Heart right ventricle (tissue), 16 donors: ENCODE measurements around the gene FPGS. TPM values are rescaled to one million over a fixed set of nuclear protein-coding genes. Genes with fewer than 3 reads are reported as not detected.
A peak's percentile ranks its signal among the peaks of the same experiment; 100 is the strongest.

ENCODE experiments used
- ATAC-seq, 8 donors: fragments of 200-7000 bp; cut with Tn5 transposase; one replicate each; pipeline ENCODE4 v1.9.1; 2020; ENCODE audit warnings: mild to moderate bottlenecking in 8 of 8, moderate library complexity in 8 of 8, moderate number of reproducible peaks in 1 of 8
- DNase-seq, 2 donors: peaks; one replicate each; pipeline ENCODE4 v3.0.0-alpha.2; 2020
- H3K27ac ChIP-seq, 10 donors: fragments of 200-600 bp; sonication (generic) in 2 of 10; one replicate each; pipeline versions ENCODE4 v1.5.0 to v1.8.0; 2020 to 2022; ENCODE audit warnings: mild to moderate bottlenecking in 3 of 10
- H3K27me3 ChIP-seq, 7 donors: fragments of 200-600 bp; one replicate each; pipeline ENCODE4 v1.8.0; 2021 to 2022; ENCODE audit warnings: mild to moderate bottlenecking in 2 of 7
- H3K36me3 ChIP-seq, 9 donors: fragments of 200-600 bp; sonication (generic) in 1 of 9; one replicate each; pipeline versions ENCODE4 v1.5.0 to v1.8.0; 2020 to 2022; ENCODE audit warnings: mild to moderate bottlenecking in 2 of 9
- H3K4me1 ChIP-seq, 9 donors: fragments of 200-600 bp; sonication (generic) in 1 of 9; one replicate each; pipeline versions ENCODE4 v1.5.0 to v1.8.0; 2020 to 2022; ENCODE audit warnings: mild to moderate bottlenecking in 4 of 9
- H3K4me3 ChIP-seq, 10 donors: fragments of 200-600 bp; sonication (generic) in 2 of 10; one replicate each; pipeline versions ENCODE4 v1.5.0 to v1.8.0; 2020 to 2022; ENCODE audit warnings: mild to moderate bottlenecking in 7 of 10, moderate library complexity in 2 of 10
- H3K9me3 ChIP-seq, 11 donors: fragments of 200-600 bp in 10 of 11; sonication (generic) in 2 of 11; one replicate each; pipeline versions ENCODE4 v1.5.0 to v1.8.0; 2013 to 2022; ENCODE audit warnings: mild to moderate bottlenecking in 2 of 11, control low read depth in 1 of 11, moderate library complexity in 1 of 11
- WGBS, 2 donors: extraction: QIAGEN DNeasy Blood & Tissue Kit; methylation state at CpG; one replicate each; pipeline ENCODE4 v1.1.7; 2013; ENCODE audit warnings: inconsistent platforms in 1 of 2; 5-methylcytosine and 5-hydroxymethylcytosine counted together
- intact Hi-C, 10 donors: fragments of 100-400 bp; cut with DNase I; formaldehyde crosslinking; loops; one replicate each; pipeline versions ENCODE4 v1.11.1 to v1.14.2; 2022
- polyA plus RNA-seq, 2 donors: library from polyadenylated mRNA; stranded (reverse); fragments of 200-250 nt; gene quantifications; one replicate each; pipeline ENCODE4 v1.2.3, GENCODE V29; 2013
- total RNA-seq, 10 donors: library from RNA; stranded (reverse); fragmentation: NEBNext Ultra II Directional in 3 of 10; extraction: Animal tissue kit (Norgen Biotek cat#: 25700) in 3 of 10; gene quantifications; one replicate each; pipeline versions ENCODE4 v1.2.1 to v1.2.4, GENCODE V29; 2021 to 2023
- TF ChIP-seq, protein P1 (sequence below), 9 donors: fragments of 200-600 bp; sonication (generic) in 2 of 9; IDR thresholded peaks; one replicate each; pipeline versions ENCODE4 v1.5.0 to v1.8.0; 2021 to 2022; ENCODE audit warnings: antibody characterized with exemption in 9 of 9, mild to moderate bottlenecking in 5 of 9, moderate library complexity in 1 of 9
- donor health status: Arrhythmogenic right ventricular cardiomyopathy.
- donor health status: ischemic (EF 13 %, LVEDD 7.1; RV severe dilation, severe dysfunction).
- donor health status: healthy with polysubstance abuse.
- donor health status: DM: no; HTN: yes; CAD: no.
- donor health status: DM: no; HTN: no; CAD: no.
- donor health status: ischemic (EF 25% LVEDD 6.9; RV normal size, moderate dysfunction).
- donor health status: ischemic (EF 25% LVEDD 5.7; RV mildly dilated, moderate dysfunction).
- donor health status: healthy.
- donor health status: DM: yes; HTN: yes; CAD: no.
- donor health status: Ischemic cardiomyopathy.
- donor health status: ischemic (EF 35%, LVEDD 5.7; RV mildly dilated, moderate dysfunction).
- donor health status: nonischemic (EF 11% LVEDD 7.7; RV severe dilation, severe dysfunction).
- donor health status: DM: yes; HTN: yes; CAD: no.
- donor health status: PGD.
- donor health status: ischemic (EF 29% LVEDD 5.4; RV normal size, mild dysfunction).
- donor health status: nonischemic (EF 23%, LVEDD 6.1; RV moderate dilation, normal function).

The FPGS gene
- total and polyA plus RNA-seq, 12 donors: 40.2 to 58.5 (median 46.0) TPM

DNA sequence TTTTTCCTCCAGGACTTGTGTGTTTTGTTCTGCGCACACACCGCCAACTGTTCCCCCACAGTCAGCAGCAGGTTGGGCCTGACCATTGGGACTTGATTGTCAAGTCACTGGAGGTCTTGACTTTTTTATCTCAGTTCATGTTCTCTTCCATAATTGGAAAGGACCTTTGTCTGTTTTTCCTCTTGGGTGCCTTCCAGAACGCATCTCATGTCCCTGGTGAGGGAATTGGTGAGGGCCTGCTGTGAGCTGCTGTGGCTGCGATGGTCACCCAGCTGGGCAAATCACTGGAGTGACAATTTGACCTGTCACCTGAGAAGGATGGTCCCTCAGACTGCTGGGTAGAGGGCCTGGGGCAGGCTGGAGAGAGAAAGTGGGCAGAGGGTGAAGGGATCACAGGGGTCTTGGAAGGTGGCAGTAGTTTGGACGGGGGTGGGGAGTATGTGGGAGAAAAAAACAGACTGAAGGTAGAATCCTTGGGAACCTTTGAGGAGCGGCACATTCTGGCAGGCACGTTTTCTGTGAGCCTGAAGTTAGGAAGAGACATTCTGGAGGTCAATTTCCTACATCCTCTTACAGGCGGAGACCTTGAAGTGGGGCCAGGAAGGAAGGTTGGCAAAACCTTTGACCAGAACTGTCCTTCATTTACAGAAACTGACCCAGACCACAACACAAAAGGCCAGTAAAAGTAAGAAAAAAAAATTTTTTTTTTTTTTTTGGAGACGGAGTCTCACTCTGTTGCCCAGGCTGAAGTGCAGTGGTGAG is 12.4 kb upstream of the FPGS start:
- TF ChIP-seq, protein P1, sequence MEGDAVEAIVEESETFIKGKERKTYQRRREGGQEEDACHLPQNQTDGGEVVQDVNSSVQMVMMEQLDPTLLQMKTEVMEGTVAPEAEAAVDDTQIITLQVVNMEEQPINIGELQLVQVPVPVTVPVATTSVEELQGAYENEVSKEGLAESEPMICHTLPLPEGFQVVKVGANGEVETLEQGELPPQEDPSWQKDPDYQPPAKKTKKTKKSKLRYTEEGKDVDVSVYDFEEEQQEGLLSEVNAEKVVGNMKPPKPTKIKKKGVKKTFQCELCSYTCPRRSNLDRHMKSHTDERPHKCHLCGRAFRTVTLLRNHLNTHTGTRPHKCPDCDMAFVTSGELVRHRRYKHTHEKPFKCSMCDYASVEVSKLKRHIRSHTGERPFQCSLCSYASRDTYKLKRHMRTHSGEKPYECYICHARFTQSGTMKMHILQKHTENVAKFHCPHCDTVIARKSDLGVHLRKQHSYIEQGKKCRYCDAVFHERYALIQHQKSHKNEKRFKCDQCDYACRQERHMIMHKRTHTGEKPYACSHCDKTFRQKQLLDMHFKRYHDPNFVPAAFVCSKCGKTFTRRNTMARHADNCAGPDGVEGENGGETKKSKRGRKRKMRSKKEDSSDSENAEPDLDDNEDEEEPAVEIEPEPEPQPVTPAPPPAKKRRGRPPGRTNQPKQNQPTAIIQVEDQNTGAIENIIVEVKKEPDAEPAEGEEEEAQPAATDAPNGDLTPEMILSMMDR (IDR thresholded peaks at IDR 0.05): no peak
- Histone ChIP-seq H3K36me3 (peaks cover 0 to 77% (median 38%) of the 10 kb centered on the region in 9 donors), H3K4me1 (peaks cover 10 to 68% (median 45%) of the 10 kb centered on the region in 9 donors), H3K9me3 (no peaks in the 10 kb centered on the region), H3K27ac (peak overlapping the region in 9 of 10 donors; percentile 19 to 97 (median 64)), H3K4me3 (no peak overlapping the region), H3K27me3 (no peaks in the 10 kb centered on the region)
- intact Hi-C loops: loop anchor here in 1 of 10 donors (5.0 kb wide), 1 partner anchor 122 kb away; no protein-coding TSS in a partner anchor
- DNase-seq (no peak), ATAC-seq (peak in 2 of 8 donors; percentile 4 to 5)
- WGBS, 2 donors: 56 to 63% methylated on average over 9 of the region's 9 CpGs

DNA sequence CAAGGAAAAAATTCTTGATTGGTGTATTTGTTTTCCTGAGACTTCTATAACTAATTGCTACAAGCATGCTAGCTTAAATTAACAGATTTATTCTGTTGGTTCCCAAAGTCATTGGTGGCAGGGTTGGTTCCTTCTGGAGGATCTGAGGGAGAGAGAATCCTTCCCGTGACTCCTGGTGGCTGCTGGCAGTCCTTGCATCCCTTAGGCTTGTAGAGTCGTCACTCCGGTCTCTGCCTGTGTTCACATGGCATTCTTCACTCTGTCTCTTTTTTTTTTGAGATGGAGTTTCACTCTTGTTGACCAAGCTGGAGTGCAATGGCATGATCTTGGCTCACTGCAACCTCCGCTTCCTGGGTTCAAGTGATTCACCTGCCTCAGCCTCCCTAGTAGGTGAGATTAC is 11.6 kb upstream of the FPGS start:
- Histone ChIP-seq H3K9me3 (no peaks in the 10 kb centered on the region), H3K36me3 (peaks cover 0 to 77% (median 38%) of the 10 kb centered on the region in 9 donors), H3K4me3 (no peak overlapping the region), H3K27me3 (no peaks in the 10 kb centered on the region), H3K27ac (peak overlapping the region in 5 of 10 donors; percentile 64 to 97 (median 68)), H3K4me1 (peaks cover 10 to 70% (median 48%) of the 10 kb centered on the region in 9 donors)
- ATAC-seq (no peak), DNase-seq (no peak)
- TF ChIP-seq, protein P1 (IDR thresholded peaks at IDR 0.05): no peak
- intact Hi-C loops: loop anchor here in 1 of 10 donors (5.0 kb wide), 1 partner anchor 121 kb away; no protein-coding TSS in a partner anchor
- 86 to 91% methylated on average over 4 of the region's 4 CpGs for WGBS, 2 donors

DNA sequence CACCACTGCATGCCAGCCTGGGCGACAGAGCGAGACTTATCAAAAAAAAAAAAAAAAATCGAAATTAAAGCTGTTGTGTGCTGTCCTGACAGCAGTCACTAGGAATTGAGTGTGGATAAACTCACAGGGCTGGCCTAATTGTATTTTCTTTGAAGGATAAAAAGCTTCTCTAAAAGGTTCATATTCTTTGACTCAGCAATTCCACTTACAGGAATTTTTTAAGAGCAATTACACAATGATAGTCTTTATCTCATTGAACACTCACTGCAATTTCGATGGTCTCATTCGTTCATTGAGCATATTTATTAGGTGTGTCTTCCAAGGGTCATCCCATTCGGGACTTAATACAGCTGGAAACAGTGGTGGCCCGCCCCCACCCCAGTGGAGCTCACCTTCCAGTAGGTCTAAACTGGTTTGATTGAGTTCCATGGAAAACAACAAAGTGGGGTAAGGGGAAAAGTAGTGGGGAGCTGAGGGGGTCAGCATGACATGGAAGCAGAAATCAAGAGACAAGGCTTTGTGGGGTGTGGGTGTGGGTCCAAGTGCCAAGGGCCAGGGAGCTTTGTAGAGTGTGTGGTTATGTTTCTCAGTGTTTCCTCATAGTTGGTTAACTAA is 10.2 kb upstream of the FPGS start:
- H3K9me3 ChIP-seq: no peaks in the 10 kb centered on the region
- no peak overlapping the region for H3K4me3 ChIP-seq
- ATAC-seq (no peak), DNase-seq (no peak)
- peaks cover 0 to 69% (median 35%) of the 10 kb centered on the region in 9 donors for H3K36me3 ChIP-seq
- TF ChIP-seq, protein P1 (IDR thresholded peaks at IDR 0.05): no peak
- H3K27ac ChIP-seq: peak overlapping the region in 3 of 10 donors; percentile 8 to 74 (median 52)
- no peaks in the 10 kb centered on the region for H3K27me3 ChIP-seq
- intact Hi-C loops: loop anchor here in 1 of 10 donors (5.0 kb wide), 1 partner anchor 120 kb away; no protein-coding TSS in a partner anchor
- WGBS, 2 donors: 79 to 83% methylated on average over 7 of the region's 7 CpGs
- H3K4me1 ChIP-seq: peaks cover 19 to 69% (median 46%) of the 10 kb centered on the region in 9 donors

DNA sequence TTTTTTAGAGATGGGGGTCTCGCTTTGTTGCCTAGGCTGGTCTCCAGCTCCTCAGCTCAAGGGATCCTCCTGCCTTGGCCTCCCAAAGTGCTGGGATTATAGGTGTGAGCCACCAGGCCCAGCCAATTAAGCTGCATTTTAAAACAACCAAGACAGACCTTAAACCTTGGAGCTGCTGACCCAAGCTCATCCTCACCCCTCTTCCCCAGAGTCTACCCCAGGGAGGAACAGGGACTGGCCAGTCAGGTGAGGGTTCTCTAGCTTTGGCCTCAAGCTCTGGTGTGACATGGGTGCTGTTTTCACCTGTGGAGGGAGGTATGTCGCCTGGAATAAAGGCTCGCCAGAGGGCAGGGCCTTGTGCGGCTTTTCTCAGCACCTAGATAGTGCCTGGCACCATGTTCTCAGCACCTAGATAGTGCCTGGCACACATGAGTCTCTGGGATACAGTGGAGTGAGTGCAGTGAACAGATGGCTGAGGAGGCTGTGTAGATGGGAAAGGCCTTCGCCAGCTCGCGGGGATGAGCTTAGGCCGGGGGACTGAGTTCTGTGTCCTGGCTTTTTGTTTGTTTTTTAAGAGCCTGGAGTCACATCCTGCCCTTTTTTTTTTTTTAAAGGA is 9.5 kb upstream of the FPGS start:
- intact Hi-C loops: loop anchor here in 1 of 10 donors (5.0 kb wide), 1 partner anchor 119 kb away; no protein-coding TSS in a partner anchor
- H3K27ac ChIP-seq: peak overlapping the region in 6 of 10 donors; percentile 4 to 74 (median 32)
- H3K4me3 ChIP-seq: no peak overlapping the region
- peaks cover 19 to 62% (median 39%) of the 10 kb centered on the region in 9 donors for H3K4me1 ChIP-seq
- no peaks in the 10 kb centered on the region for H3K27me3 ChIP-seq
- H3K36me3 ChIP-seq: peaks cover 0 to 62% (median 28%) of the 10 kb centered on the region in 9 donors
- no peaks in the 10 kb centered on the region for H3K9me3 ChIP-seq
- DNase-seq (no peak), ATAC-seq (peak in 6 of 8 donors; percentile 1 to 73 (median 38))
- TF ChIP-seq, protein P1 (IDR thresholded peaks at IDR 0.05): no peak
- WGBS, 2 donors: 52 to 56% methylated on average over 8 of the region's 8 CpGs
